ENCODE data around the gene MDC1. TPM values are rescaled to one million over a fixed set of nuclear protein-coding genes. Genes with fewer than 3 reads are reported as not detected.

MDC1 gene
- total RNA-seq, 2 experiments from 2014 or later = 50.2 to 52.2 TPM

- H3K27me3 Mint-ChIP-seq = no peaks in the 10 kb centered on the region
- DNase-seq (no peak), ATAC-seq (ENCODE audit: low read depth) (no peak)
Measured at GRCh38 chr6:30741789-30742315, 24.8 kb upstream of the MDC1 start.

GRCh38 chr6:30741063-30741779 lies 24.1 kb upstream of the MDC1 start:
- Mint-ChIP-seq H3K27ac (peak overlapping the region; percentile 87), H3K27me3 (no peaks in the 10 kb centered on the region), H3K4me3 (peak overlapping the region; percentile 98), H3K4me1 (peaks cover 53% of the 10 kb centered on the region), H3K9me3 (no peaks in the 10 kb centered on the region), H3K36me3 (peaks cover 60% of the 10 kb centered on the region)
- POLR2A ChIA-PET = interaction anchor here (0.7 to 3.8 kb wide), 8 partner anchors 10 to 70 kb away, joined by 3 to 40 read pairs (median 4); partner anchors contain the start of gene NRM
- no peak for DNase-seq
- no peak for ATAC-seq (ENCODE audit: low read depth)

More at GRCh38 chr6:30741789-30742315, 24.8 kb upstream of the MDC1 start:
- Mint-ChIP-seq H3K4me1 (peaks cover 50% of the 10 kb centered on the region), H3K27ac (peak overlapping the region; percentile 87), H3K36me3 (peaks cover 56% of the 10 kb centered on the region), H3K9me3 (no peaks in the 10 kb centered on the region), H3K4me3 (peak overlapping the region; percentile 98)
- POLR2A ChIA-PET = interaction anchor here (0.5 to 3.8 kb wide), 11 partner anchors 11 to 129 kb away, joined by 3 to 40 read pairs (median 4); partner anchors contain the start of genes MDC1 and NRM

GRCh38 chr6:30740540-30740870 lies 23.4 kb upstream of the MDC1 start:
- POLR2A ChIA-PET = interaction anchor here (0.6 to 4.1 kb wide), 7 partner anchors 10 to 83 kb away, joined by 3 to 15 read pairs (median 4); no protein-coding TSS in a partner anchor
- ATAC-seq (ENCODE audit: low read depth) = no peak
- Mint-ChIP-seq H3K36me3 (peaks cover 67% of the 10 kb centered on the region), H3K4me1 (peaks cover 59% of the 10 kb centered on the region), H3K4me3 (peak overlapping the region; percentile 98), H3K27me3 (no peaks in the 10 kb centered on the region), H3K9me3 (no peaks in the 10 kb centered on the region), H3K27ac (peak overlapping the region; percentile 87)
- DNase-seq = no peak

- Mint-ChIP-seq H3K4me1 (peaks cover 60% of the 10 kb centered on the region), H3K27me3 (no peaks in the 10 kb centered on the region), H3K27ac (peak overlapping the region; percentile 56), H3K4me3 (peak overlapping the region; percentile 88), H3K36me3 (peaks cover 77% of the 10 kb centered on the region), H3K9me3 (no peaks in the 10 kb centered on the region)
- ATAC-seq (ENCODE audit: low read depth) = no peak
- DNase-seq = no peak
- POLR2A ChIA-PET = interaction anchor here (0.6 to 4.1 kb wide), 10 partner anchors 11 to 266 kb away, joined by 3 to 26 read pairs (median 3); partner anchors contain the start of gene MDC1
Measured at GRCh38 chr6:30738532-30738931, 21.5 kb upstream of the MDC1 start.

- POLR2A ChIA-PET = interaction anchor here (0.6 to 3.9 kb wide), 13 partner anchors 8 to 217 kb away, joined by 3 to 26 read pairs (median 6); partner anchors contain the start of genes MRPS18B and TUBB
- Mint-ChIP-seq H3K4me1 (peaks cover 67% of the 10 kb centered on the region), H3K9me3 (no peaks in the 10 kb centered on the region), H3K36me3 (peaks cover 66% of the 10 kb centered on the region), H3K4me3 (peak overlapping the region; percentile 88), H3K27ac (peak overlapping the region; percentile 95), H3K27me3 (no peaks in the 10 kb centered on the region)
- no peak for ATAC-seq (ENCODE audit: low read depth)
- no peak for DNase-seq
Measured at GRCh38 chr6:30735668-30736314, 18.7 kb upstream of the MDC1 start.

GRCh38 chr6:30732237-30732943 lies 15.3 kb upstream of the MDC1 start:
- DNase-seq = no peak
- H3K27ac Mint-ChIP-seq = peak overlapping the region; percentile 54
- H3K4me3 Mint-ChIP-seq = peak overlapping the region; percentile 53
- H3K9me3 Mint-ChIP-seq = no peaks in the 10 kb centered on the region
- no peak for ATAC-seq (ENCODE audit: low read depth)
- H3K4me1 Mint-ChIP-seq = peaks cover 54% of the 10 kb centered on the region
- peaks cover 52% of the 10 kb centered on the region for H3K36me3 Mint-ChIP-seq
- no peaks in the 10 kb centered on the region for H3K27me3 Mint-ChIP-seq
- POLR2A ChIA-PET = interaction anchor here (1.1 to 4.4 kb wide), 5 partner anchors 10 to 119 kb away, joined by 4 to 74 read pairs (median 11); partner anchors contain the start of gene FLOT1

GRCh38 chr6:30730601-30731435 lies 13.7 kb upstream of the MDC1 start:
- H3K4me3 Mint-ChIP-seq = peak overlapping the region; percentile 54
- H3K27ac Mint-ChIP-seq = peak overlapping the region; percentile 70
- POLR2A ChIA-PET = interaction anchor here (0.5 to 4.4 kb wide), 28 partner anchors 9 to 357 kb away, joined by 3 to 74 read pairs (median 4); partner anchors contain the start of genes ATAT1, DHX16, FLOT1 and MDC1
- H3K9me3 Mint-ChIP-seq = no peaks in the 10 kb centered on the region
- H3K4me1 Mint-ChIP-seq = peaks cover 43% of the 10 kb centered on the region
- peaks cover 42% of the 10 kb centered on the region for H3K36me3 Mint-ChIP-seq
- H3K27me3 Mint-ChIP-seq = no peaks in the 10 kb centered on the region
- ATAC-seq (ENCODE audit: low read depth) (peak; percentile 90), DNase-seq (peak; percentile 87)

- POLR2A ChIA-PET = interaction anchor here (1.0 to 4.4 kb wide), 5 partner anchors 9 to 185 kb away, joined by 3 to 74 read pairs (median 4); no protein-coding TSS in a partner anchor
- peaks cover 51% of the 10 kb centered on the region for H3K36me3 Mint-ChIP-seq
- H3K27me3 Mint-ChIP-seq = no peaks in the 10 kb centered on the region
- H3K9me3 Mint-ChIP-seq = no peaks in the 10 kb centered on the region
- peak overlapping the region; percentile 69 for H3K27ac Mint-ChIP-seq
- H3K4me3 Mint-ChIP-seq = no peak overlapping the region
- DNase-seq (no peak), ATAC-seq (ENCODE audit: low read depth) (no peak)
- H3K4me1 Mint-ChIP-seq = peaks cover 55% of the 10 kb centered on the region
Measured at GRCh38 chr6:30727920-30728553, 11.0 kb upstream of the MDC1 start.

- DNase-seq = no peak
- H3K36me3 Mint-ChIP-seq = peaks cover 58% of the 10 kb centered on the region
- H3K27ac Mint-ChIP-seq = peak overlapping the region; percentile 64
- no peaks in the 10 kb centered on the region for H3K9me3 Mint-ChIP-seq
- H3K27me3 Mint-ChIP-seq = no peaks in the 10 kb centered on the region
- POLR2A ChIA-PET = interaction anchor here (0.6 to 11.0 kb wide), 10 partner anchors 11 to 243 kb away, joined by 3 to 512 read pairs (median 3); partner anchors contain the start of gene DHX16
- H3K4me3 Mint-ChIP-seq = no peak overlapping the region
- H3K4me1 Mint-ChIP-seq = peaks cover 50% of the 10 kb centered on the region
- ATAC-seq (ENCODE audit: low read depth) = no peak
Measured at GRCh38 chr6:30726506-30727413, 9.7 kb upstream of the MDC1 start.

GRCh38 chr6:30725713-30726505 lies 8.8 kb upstream of the MDC1 start:
- Mint-ChIP-seq H3K27me3 (no peaks in the 10 kb centered on the region), H3K36me3 (peaks cover 61% of the 10 kb centered on the region), H3K9me3 (no peaks in the 10 kb centered on the region), H3K4me3 (peak overlapping the region; percentile 25), H3K4me1 (peaks cover 45% of the 10 kb centered on the region), H3K27ac (peak overlapping the region; percentile 76)
- POLR2A ChIA-PET = interaction anchor here (0.6 to 11.0 kb wide), 9 partner anchors 8 to 242 kb away, joined by 3 to 512 read pairs (median 3); partner anchors contain the start of gene DHX16
- DNase-seq (peak; percentile 46), ATAC-seq (ENCODE audit: low read depth) (no peak)

Measured in activated naive CD8-positive, alpha-beta T cell treated with anti-CD3 and anti-CD28 coated beads, Interleukin-2, amount 10 ng/mL, durations not matched to agents 7 days and 5 days (primary cell).